Globus pallidus (tissue), 1 donor: ENCODE data around the gene SMC4.

Source experiments
- DNase-seq: peaks from one replicate; pipeline ENCODE4 v3.0.0-alpha.2; 2015; ENCODE audit warnings: low spot score

The SMC4 gene

DNA sequence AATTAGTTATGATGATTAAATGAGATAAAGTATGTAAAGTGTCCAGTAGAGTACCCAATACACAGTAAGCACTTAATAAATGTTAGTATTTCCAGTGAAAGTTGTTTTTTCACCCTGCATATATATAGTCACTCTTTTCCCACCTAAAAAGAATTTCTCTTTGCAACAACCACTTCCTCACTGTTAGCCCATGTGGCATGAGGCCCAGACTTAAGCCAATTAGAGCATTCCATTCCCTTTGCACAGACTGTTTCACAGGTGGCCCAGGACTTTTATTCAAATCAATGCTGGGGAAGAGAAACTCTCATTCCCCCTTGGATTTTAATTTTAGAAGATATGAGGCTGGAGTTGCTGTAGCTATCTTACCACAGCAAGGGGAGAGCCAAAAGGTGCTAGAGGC, 4.2 kb upstream of the SMC4 start:
- no peak for DNase-seq

DNA sequence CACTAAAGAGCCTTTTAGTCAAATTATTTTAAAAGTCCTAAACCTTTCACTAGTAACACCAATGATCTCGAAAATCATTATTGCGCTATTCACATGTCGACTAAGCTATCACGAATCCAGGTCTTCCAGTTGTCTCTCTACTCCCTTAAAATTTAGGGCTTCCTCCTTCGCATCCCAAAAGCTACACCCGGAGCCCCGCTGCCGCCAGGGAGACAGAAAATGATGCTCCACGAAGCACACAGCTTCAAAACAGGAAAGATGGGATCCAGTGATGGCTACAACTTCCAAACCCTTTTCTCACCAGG, 678 bp upstream of the SMC4 start:
- no peak for DNase-seq

DNA sequence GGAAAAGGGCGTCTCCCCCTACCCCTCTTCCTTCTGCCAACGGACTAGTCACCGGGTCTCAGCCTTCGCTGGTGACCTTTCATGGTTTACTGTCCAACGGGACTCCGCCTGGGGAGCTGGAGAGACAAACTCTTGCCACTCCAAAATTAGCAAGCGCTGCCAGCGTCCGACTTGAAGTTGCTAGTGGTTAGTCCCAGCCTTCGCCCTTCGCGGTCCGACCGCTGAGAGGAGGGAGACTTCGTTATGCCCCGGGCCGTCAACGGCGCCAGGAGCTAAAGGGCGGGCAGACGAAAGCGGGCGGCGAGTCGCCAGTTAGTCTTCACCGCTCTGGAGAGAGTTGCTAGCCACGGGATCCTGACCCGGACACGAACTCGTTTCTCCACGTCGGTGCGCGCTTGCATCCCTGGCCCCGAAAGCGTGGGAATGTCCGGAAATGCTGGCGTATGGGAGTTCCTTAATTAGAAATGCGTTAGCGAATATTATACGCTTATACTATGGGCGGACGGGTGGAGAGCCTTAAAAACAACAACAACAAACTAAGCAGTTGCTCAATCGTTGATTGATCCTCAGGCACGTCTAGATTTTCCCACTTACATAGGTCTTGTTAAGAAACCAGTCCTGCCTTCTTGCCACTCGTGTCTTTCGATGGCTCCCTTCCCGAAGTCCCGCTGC, 716 bp downstream of the SMC4 start:
- peak; percentile 14 for DNase-seq

DNA sequence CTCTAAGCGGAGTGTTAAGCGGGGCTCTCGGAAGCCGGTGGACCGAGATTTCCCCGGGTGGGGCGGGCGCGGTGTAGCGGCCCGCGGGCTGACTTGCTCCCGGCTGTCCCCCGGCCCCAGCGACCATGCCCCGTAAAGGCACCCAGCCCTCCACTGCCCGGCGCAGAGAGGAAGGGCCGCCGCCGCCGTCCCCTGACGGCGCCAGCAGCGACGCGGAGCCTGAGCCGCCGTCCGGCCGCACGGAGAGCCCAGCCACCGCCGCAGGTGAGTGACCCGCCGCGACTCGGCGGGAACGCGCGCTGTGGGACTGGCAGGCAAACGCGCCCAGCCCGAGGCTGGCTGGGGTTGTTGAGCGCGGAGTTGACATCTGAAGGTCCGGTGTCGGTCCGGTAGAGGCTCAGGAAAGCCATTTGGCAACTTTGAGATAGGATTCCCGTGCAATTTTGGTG, 1.3 kb downstream of the SMC4 start:
- no peak for DNase-seq

DNA sequence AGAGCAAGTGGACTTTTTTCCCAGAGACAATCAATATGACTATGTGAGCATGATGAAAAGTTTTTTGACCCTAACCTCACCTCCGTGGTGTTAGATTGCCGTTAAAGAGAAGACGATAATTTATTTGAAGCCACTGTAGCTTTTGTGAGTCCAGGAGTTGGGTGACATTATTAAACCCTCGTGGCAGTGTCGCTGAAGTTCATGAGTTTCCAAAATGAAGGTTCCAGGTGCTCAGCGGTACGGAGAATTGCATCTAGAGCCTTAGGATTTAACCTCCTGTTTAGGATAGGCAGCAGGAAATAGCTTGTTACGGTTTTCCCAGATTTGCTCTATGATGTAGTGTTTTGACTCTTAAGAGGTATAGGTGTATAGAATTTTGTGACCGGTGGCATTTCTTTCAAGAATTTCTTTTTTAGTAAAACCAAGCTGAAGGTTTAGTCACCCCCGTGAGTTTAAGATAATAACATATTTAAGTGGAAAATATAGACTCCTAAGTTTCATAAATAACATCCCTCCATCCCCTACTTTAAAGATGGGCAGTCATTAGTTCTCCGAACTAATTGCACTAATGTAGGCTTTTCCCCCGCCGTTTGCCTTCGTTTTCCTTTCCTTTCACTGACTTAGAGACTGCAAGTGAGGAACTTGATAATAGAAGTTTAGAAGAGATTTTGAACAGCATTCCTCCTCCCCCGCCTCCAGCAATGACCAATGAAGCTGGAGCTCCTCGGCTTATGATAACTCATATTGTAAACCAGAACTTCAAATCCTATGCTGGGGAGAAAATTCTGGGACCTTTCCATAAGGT, 2.0 kb downstream of the SMC4 start:
- no peak for DNase-seq

DNA sequence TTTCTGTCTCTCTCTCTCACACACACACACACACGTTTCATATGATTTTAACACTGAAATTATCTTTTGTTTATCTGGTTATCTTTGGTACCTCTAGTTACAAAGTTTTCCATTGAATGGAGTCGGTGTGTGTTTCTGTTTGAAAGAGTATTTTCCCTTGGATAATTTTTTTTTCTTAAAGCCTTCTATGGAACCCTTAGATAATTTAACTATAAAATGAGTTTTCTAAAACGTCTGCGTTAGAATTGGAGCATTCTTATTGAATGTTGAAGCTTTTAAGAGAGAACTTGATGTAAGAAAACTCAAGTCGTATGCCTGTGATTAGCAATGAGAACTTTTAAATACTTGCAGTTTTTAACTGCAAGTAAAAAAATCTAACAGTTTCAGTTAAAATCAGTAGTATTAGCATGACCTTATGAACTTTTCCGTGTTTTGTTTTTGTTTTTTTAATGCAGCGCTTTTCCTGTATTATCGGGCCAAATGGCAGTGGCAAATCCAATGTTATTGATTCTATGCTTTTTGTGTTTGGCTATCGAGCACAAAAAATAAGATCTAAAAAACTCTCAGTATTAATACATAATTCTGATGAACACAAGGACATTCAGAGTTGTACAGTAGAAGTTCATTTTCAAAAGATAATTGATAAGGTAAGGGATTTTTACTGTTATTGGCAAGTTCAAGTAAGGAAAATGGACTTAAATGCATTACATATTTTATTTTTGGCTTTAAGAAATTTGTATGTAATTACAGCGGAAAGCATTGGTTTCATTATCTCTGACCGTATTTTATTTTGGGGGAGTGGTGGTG, 3.0 kb downstream of the SMC4 start:
- DNase-seq = no peak

DNA sequence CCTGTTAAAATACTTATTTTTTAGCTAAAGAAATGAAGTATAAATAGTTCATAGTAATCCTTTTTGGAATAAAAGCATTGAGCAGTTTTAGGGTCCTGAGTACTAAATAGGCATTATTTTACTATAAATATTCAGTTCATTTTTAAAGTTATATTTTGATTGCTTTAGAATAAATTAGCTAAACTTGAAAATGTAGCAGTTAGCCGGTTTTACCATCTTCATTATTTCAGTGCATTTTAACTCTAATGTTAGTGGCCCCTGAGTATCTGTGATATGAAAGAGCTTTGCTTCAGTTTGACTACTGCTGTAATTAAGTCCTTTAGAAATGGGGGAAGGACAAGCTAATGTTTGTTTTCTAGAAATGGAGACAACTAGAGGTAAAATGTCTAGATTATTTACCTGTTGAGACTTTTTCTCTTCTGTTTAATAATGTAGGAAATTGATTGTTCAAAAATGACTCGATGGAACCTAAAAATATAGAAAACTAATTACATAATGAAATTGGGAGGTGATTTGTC, 3.6 kb downstream of the SMC4 start:
- DNase-seq = no peak

DNA sequence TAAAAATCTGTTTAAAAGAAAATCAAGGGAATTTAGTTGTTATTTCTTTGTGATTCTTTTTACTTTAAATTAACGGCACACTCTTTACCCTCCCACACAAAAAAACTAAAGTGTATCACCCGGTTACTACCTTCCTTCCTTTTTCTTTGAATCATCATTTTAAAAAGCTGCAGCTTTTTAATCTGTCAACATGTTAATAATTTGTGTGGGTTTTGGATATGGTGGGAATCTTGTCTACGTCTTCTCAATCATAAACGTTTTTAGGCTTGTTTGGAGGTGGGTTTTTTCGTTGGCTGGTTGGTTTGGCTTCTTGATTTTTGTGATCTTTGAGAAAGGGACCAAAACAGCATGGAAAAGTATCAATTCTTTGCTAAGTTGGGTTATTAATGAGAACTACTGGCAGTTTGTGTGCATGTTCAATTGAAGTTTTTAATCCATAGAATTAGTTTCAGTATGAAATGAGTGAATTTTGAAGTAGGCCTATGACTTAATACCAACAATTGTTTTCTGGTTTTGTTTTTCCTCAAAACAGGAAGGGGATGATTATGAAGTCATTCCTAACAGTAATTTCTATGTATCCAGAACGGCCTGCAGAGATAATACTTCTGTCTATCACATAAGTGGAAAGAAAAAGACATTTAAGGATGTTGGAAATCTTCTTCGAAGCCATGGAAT, 4.5 kb downstream of the SMC4 start:
- DNase-seq = no peak

DNA sequence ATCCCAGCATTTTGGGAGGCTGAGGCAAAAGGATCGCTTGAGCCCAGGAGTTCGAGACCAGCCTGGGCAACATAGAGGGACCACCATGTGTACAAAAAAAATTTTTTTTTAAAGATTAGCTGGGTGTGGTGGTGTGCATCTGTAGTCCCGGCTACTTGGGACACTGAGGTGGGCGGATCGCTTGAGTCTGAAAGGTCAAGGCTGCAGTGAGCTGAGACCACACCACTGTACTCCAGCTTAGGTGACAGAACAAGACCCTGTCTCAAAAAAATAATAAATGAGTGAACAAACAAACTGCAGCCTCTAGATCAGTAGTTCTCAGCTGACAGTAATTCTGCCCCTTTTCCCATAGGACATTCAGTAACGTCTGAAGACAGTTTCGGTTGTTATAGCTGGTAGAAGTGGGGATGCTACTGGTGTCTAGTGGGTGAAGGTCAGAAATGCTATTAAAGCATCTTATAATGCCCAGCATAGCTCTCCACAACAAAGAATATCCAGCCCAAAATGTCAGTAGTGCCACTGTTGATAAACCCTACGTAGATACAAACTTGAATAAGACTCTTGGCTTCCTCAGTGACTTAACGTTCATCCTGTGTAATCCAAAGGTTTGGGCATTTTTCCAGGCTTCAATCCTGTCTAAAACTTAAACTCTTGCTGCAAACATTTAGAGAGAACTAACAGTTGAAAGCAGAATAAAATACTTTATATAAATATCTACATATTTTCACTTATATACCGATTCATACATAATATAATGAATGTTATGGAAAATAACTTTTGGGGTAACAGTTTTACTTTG, 10.6 kb downstream of the SMC4 start:
- DNase-seq = no peak

DNA sequence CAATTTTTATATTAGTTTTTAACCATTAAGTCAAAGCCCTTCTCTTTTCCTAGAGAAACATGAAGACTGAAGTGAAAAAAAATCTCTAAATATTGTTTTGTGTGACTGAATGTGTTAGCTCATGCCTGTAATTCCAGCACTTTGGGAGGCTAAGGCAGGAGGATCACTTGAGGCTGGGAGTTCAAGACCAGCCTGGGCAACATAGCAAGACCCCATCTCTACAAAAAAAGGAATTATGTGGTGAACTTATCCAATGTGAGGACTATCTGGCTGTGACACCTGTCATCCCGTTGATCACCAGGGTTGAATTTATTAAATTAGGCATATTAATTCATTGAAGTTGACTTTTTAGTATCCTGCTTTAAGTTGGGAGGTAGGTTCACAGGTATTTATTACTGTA, 13.0 kb downstream of the SMC4 start:
- DNase-seq = no peak

DNA sequence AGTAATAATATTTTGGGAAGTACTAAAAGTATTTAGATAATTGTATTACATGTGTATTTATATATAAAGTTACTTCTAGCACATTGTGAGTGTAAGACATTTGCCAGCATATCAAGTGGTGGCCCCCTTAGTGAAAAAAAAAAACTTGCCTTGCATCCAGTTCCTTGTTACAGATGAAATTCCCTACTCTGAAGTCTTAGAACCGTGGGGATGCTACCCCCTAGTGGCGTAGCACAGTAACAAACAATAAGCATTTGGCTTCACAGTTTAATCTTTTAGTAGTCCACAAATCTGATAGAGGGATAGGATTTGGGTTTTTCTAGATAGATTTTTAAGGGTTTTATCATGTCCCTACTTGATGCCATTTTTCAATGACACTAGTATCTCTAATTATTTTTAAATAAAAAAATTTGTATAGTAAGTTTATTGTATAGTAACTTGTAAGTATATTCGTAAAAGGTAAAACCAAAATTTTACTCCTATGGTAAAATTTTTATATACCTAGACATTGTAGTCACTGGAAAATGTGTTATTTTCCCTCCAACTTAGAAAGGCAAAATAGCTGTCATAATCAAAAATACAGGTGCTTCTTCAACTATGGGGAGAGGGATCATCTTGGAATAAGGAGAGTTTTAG, 14.3 kb downstream of the SMC4 start:
- peak; percentile 82 for DNase-seq

DNA sequence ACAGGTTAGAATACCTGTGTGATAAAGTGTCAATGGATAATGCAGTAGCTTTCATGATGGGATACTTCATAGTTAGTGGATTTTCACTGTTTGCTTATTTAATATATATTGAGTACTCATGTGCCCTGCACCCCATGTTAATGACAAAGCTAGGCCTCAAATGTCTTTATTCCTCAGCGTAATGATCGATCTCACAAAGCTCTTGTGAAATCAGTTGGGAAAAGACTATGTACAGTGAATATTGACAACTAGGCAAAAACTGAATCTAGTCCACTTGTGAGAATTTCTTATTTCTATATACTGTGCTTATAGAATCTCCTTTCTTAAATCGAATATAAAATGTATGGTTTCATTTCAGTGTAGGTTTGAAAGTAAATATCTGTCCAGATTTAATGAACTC, 17.9 kb downstream of the SMC4 start:
- DNase-seq = no peak

DNA sequence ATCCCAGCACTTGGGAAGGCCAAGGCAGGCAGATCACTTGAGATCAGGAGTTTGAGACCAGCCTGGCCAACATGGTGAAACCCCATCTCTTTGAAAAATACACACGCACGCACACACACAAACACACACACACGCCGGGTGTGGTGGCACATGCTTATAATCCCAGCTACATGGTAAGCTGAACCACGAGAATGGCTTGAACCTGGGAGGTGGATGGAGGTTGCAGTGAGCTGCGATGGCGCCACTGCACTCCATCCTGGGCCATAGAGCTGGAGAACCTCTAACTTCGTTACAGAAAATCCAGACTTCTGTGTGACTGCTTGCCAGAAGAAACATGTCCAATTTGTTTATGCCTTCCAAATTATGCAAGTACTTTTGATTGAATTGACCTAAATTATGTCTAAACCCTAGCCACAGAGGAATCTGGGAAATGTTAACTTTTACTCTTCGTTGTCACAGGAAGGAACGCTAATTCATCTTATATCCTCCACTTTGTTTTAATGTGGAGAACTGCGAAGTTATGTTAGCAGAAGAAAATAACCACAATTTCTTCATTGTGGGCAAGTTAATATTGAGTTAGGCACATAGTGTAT, 28.5 kb downstream of the SMC4 start:
- DNase-seq = no peak

DNA sequence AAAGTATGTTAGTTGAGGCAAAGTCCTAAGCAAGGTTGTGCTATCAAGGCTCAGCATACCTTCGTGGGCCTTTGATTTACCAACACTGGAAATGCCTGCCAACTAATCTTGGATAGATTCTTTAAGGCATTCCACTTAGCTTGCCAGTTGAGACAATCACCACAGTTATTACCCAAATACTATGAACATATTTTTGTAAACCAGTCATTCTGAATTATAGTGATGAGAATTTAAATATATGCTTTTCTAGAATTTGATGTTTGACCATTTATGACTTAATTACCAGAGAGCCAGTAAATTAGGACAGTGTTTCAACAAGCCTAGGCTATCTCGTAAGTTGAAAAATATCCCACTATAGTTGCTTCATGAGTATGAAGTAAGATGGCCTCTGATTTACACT, 34.6 kb downstream of the SMC4 start:
- DNase-seq = no peak

DNA sequence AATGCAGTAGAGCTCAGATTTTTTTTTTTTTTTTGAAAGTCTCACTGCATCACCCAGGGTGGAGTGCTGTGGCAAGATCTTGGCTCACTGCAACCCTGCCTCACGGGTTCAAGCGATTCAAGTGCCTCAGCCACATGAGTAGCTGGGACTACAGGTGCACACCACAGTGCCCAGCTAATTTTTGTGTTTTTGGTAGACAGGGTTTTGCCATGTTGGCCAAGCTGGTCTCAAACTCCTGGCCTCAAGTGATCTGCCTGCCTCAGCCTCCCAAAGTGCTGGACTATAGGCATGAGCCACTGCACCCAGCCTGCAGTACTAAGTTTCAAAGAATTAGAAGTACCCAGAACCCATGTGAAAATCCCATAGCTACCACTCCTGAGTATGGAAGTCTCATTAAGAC, 35.6 kb downstream of the SMC4 start:
- no peak for DNase-seq

DNA sequence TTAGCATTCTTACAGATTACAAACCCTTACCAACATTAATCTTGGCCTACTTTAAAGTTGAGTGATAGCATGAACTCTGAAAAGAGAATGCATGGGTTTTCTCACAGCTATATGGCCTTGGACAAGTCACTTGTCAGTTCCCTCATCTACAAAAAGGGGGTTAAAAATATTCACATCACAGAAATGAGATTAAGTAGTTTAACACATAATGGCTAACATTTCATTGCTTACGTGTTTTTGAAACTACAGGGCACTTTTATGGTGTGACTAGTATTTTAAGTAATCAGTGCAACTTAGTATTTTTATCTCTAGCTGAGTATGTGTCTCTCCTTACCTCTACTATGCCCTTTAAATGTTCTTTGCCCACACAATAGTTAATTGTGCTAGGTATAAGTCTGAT, 36.3 kb downstream of the SMC4 start:
- DNase-seq = no peak

DNA sequence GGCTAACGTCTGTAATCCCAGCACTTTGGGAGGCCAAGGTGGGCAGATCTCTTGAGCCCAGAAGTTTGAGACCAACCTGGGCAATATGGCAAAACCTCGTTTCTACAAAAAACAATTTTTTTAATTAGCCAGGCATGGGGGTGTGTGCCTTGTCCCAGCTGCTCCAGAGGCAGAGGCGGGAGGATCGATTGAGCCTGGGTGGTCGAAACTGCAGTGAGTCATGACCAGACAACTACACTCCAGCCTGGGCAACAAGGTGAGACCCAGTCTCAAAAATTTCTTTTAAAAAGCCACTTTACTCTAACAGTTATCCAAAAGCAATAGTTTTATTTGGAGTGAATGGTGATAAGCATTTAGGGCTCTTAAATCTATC, 37.6 kb downstream of the SMC4 start:
- DNase-seq = no peak

DNA sequence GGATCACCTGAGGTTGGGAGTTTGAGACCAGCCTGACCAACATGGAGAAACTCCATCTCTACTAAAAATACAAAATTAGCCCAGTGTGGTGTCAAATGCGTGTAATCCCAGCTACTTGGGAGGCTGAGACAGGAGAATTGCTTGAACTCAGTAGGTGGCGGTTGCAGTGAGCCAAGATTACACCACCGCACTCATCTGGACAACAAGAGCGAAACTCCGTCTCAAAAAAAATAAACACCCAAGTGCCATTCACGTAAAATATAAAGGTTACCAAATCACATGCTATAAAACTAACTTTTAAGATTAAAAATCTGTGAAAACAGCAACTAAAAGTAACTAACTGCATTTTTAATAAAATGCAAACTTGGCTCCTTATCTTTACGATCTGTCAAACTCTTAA, 41.2 kb downstream of the SMC4 start:
- DNase-seq = no peak

DNA sequence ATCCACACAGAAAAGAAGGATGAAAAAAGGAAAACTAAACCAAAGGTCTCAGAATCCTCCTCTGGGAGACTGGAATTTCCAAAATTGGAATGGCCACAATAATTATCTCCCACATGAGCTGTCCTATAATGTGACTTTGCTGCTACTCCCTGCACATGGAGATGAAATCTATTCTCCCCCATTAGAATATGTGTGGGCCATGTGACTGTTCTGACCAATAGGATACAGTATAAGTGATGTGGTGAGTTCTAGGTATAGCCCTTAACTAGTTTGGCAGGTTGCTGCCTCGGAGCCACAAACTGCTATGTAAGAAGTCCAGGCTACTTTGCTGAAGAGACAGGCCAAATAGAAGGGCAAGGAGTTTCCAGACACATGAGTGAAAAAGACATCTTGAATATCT, 45.0 kb downstream of the SMC4 start:
- DNase-seq = no peak

DNA sequence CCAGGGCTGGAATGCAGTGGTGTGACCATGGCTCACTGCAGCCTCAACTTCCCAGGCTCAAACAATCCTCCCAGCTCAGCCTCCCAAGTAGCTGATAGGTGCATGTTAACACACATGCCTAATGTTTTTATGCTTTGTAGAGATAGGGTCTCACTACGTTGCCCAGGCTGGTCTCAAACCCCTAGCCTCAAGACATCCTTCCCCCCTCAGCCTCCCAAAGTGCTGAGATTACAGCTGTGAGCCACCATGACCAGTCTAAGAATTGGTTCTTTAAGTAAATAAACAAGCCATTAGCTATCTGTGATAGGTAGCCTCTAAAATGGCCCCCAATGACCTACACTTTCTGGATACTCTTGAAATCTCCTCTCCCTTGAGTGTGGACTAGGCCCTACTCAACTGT, 46.4 kb downstream of the SMC4 start:
- no peak for DNase-seq
